GM10847 (cell line): ENCODE results near the gene ZNRF4.

Experiments
- POLR2A ChIP-seq: IDR thresholded peaks from 2 replicates; pipeline ENCODE4 v1.6.1; 2011; ENCODE audit not compliant: insufficient read length; ENCODE audit errors: extremely low read depth

The ZNRF4 gene

DNA sequence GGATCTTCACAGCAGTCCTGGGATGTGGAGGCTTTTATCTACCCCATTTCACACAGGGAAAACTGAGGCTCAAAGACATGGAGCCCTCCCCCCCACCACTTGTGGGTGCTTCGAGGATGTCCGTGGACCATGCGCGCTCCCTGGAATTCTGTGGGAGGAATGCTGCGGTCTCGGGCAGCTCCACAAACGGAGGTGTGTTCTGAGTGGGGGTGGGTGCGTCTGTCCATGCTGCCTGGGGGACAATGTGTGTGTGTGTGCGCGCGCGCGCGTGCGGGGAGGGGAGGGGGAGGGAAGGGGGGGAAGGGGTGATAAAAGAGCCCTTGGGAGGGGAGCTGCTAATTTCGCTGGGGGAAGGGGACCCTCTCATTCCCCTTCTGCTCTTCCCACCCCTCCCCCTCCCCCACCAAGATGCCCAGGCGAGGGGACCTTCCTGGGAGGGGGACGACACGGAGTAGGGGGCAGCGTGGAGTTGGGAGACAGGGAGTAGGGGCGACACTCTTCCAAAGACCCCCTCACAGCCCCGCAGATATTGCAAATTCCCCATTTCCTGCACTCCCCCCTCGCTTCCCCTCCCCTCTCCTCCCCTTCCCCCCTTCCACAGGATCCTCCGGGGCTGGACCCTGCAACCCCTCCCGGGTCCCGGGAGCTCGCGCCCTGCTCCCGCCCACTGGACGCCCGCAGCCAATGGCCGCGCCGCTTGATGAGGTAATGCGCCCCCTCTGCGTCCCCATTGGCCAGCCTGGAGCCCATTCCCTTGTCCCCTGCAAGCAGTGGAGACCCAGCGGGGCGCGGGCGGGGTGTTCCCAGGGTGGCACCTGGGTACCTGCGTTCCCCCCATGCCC, 18.9 kb upstream of the ZNRF4 start:
- no peak for TF ChIP-seq POLR2A

DNA sequence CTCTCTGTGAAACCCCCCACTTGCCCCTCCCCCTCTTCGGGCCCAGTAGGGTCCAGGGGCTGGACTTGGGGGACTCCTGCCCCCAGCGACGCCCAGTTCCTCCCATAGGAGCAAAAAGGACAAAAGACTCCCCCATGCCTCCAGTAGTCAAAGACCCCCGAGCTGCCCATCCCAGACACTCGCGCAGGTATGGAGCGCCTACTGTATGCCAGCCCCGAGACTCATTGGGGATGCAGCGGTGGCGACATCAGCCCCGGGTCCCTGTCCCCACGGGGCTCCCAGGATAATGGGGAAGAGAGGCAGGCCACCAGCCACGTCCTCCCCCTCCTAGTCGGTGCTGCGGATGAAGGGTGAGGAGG, 18.3 kb upstream of the ZNRF4 start:
- TF ChIP-seq POLR2A = no peak

DNA sequence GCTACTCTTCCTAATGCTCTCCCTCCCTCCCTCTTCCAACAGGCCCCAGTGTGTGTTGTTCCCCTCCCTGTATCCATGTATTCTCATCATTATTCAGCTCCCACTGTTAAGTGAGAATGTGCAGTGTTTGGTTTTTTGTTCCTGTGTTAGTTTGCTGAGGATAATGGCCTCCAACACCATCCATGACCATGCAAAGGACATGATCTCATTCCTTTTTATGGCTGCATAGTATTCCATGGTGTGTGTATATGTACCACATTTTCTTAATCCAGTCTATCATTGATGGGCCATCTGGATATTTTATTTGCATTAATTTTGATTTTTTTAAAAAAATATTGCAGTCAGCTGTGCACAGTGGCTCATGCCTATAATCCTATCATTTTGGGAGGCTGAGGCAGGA, 15.8 kb upstream of the ZNRF4 start:
- no peak for TF ChIP-seq POLR2A

DNA sequence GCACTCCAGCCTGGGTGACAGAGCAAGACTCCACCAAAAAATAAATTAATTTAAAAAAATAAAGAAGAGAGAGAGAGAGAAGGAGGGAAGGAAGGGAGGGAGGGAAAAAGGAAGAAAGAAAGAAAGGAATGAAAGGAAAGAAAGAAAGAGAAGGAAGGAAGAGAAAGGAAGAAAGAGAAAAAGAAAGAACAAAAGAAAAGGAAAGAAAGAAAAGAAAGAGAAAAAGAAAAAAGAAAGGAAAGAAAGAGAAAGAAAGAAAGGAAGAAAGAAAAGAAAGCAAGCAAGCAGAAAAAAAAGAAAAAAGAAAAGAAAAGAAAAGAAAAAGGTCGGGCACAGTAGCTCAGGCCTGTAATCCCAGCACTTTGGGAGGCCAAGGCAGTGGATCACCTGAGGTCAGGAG, 14.9 kb upstream of the ZNRF4 start:
- TF ChIP-seq POLR2A = no peak

DNA sequence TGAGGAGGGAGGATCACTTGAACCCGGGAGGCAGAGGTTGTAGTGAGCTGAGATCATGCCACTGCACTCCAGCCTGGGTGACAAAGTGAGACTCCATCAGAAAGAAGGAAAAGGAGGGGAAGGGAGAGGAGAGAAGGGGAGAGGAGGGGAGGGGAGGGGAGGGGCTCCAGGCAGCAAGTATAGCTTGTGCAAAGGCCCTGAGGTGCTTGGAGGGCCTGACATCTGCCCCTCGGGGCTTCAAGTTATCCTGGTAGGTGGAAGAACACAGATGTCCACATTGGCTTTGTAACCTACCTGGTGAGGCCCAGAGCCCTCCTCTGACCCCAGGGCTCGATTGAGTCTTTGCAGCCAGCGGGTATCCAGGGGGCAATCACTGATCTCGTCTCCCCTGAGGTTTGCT, 11.5 kb upstream of the ZNRF4 start:
- no peak for TF ChIP-seq POLR2A

DNA sequence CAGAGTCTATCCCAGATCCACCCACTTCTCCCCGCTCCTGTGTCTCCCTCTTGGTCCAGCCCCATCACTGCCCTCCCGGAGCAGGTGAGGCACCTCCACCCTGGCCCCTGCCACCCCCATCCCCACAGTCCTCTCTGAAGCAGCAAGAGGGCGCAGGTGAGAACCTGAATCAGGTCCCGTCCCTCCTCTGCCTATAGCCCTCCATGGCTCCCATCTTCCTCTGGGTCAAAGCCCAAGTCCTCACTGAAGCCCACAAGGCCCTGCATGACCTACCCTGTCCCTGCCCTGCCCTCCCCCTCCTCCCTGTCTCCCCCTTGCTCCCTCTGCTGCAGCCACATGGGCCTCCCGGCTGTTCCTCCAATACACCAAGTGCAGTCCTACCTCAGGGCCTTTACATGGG, 10.8 kb upstream of the ZNRF4 start:
- TF ChIP-seq POLR2A = no peak

DNA sequence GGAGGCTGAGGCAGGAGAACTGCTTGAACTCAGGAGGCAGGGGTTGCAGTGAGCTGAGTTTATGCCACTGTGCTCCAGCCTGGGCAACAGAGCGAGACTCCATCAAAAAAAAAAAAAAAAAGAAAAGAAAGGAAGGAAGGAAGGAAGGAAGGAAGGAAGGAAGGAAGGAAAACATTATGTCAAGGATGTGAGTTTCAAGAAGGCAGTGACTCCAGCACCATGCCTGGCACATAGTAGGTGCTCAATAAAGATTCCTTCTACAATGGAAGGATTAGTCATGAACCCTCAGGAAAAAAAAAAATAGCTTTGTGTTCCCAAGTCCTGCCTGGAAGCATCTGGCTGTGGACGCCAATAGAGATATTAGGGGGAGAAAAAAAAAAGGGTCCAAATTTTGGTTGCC, 10.1 kb upstream of the ZNRF4 start:
- no peak for TF ChIP-seq POLR2A

- no peak for TF ChIP-seq POLR2A
These were observed 9.6 kb upstream of the ZNRF4 start for GRCh38 chr19:5445561-5446055.

GRCh38 chr19:5447700-5448311, 7.4 kb upstream of the ZNRF4 start:
- no peak for TF ChIP-seq POLR2A

- TF ChIP-seq POLR2A = no peak
These were observed 6.8 kb upstream of the ZNRF4 start for GRCh38 chr19:5448374-5448773.

DNA sequence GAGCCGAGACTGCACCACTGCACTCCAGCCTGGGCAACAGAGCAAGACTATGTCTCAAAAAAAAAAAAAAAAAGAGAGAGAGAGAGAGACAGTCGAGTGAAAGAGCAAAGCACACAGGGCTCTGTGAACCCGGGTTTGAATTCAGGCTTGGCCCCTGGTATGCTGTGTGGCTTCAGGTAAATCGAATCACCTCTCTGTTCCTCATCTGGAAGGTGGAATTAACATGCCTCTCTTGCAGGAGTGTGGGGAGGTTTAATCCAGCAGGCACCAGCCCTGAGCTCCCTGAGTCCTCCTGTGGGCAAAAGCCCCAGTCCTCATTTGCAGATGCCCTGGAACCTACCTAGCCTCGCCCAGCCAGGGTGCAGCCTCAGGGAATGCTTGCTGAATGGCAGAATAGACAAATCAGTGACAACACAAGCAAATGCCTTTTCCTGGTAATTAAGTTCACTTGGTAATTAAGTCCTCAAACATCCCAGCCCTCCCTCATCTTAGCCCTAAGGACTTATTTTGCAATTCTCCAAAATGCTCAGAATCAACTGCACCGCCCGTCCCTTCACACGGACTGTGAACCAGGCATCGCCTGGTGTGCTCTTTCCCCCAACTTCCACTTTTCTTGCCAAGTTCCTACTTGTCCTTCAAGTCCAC, 4.6 kb upstream of the ZNRF4 start:
- TF ChIP-seq POLR2A = no peak

- no peak for TF ChIP-seq POLR2A
These were observed 3.7 kb upstream of the ZNRF4 start for GRCh38 chr19:5451494-5451893.

DNA sequence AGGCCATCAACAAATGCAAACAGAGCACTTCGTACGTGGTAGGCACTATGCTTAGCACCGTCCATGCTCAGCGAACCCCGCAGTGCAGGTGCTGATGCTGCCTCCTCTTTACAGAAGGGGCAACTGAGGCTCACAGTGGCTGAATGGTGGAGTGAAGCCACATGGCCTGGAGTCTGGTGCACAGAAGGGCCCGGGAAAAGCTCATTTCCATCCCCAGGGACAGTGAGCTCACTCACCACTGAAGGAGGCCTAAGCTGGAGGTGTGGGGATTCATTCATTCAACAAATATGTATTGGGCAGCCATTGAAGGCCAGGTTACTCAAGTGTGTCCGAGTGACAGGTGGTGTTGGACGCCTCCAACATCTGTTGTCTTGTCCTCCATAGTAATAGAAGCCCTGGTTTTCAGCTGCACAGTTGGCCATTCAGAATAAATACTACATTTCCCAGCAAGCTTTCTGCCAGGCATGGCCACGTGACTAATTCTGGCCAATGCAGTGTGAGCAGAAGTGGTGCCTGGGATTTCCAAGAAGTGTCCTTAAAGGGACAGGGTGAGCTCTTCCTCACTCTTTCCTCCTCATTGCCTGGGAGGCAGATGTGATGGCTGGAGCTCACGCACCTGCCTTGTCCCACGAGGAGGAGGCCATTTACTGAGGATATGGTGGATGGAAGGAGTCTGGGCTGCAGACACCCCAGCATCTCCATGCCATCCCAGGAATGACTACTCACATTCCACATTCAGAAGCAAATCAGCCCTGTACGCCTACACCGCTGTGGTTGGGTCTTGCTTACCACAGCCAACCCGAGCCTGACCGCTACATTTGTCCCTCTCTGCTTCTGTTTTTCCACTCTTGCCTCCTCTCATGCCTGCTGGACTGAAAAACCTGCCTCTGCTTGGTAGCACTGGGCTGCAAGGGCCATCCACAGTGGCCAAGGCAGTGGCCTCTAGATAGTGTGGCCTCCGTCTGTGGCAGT, 2.3 kb upstream of the ZNRF4 start:
- no peak for TF ChIP-seq POLR2A

GRCh38 chr19:5454743-5455142, 474 bp upstream of the ZNRF4 start:
- TF ChIP-seq POLR2A = no peak

DNA sequence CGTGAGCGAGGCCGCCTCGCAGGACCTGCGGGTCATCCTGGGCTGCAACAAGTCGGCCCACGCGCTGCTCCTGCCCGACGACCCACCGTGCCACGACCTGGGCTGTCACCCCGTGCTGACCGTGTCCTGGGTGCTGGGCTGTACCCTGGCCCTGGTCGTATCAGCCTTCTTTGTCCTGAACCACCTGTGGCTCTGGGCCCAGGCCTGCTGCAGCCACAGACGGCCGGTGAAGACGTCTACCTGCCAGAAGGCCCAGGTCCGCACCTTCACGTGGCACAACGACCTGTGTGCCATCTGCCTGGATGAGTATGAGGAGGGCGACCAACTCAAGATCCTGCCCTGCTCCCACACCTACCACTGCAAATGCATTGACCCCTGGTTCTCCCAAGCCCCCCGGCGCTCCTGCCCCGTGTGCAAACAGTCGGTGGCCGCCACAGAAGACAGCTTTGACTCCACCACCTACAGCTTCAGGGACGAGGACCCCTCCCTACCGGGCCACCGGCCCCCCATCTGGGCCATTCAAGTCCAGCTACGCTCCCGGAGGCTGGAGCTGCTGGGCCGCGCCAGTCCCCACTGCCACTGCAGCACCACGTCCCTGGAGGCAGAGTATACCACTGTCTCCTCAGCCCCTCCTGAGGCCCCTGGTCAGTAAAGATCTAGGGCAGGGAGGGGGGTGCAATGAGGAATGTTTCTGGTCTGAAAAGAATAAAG, 1.1 kb downstream of the ZNRF4 start:
- no peak for TF ChIP-seq POLR2A

DNA sequence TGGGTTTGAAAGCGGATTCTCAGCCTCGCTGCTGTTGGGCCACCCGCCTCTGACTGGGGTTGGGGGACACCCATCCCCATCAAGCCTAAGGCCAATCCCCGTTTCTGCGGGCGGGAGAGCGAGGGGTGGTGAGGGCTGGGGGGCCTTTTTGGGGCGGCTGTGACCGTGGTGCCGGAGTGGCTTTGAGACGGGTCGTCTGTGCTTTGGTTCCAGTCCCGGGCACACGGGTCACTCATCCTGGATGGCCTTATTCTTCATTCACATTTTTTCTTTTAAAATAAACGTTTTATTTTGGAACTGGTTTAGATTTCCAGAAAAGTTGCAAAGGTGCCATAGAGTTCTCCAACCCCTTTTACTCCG, 1.6 kb downstream of the ZNRF4 start:
- TF ChIP-seq POLR2A = no peak
